GM19193 (cell line): Measurements from ENCODE around the gene PKD1L1.

Experiments used
- POLR2A ChIP-seq: IDR thresholded peaks from 4 replicates; pipeline ENCODE4 v1.6.1; 2011; ENCODE audit not compliant: insufficient read depth, insufficient read length; ENCODE audit errors: extremely low read depth

PKD1L1 gene

DNA sequence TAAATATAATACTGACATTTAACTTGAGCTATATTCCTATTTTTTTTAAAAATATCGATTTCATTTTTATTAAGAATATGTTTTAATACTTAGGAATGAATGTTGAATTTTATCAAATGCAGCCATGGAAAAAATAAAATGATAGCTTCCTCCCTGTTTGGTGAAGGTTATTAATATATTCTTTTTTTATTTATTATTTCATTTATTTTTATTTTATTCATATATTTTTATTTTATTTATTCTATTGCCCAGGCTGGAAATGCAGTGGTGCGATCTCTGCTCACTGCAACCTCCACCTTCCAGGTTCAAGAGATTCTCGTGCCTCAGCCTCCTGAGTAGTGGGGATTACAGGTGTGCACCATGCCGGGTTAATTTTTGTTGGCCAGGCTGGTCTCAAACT is 160.2 kb downstream of the PKD1L1 start:
- TF ChIP-seq POLR2A = no peak

DNA sequence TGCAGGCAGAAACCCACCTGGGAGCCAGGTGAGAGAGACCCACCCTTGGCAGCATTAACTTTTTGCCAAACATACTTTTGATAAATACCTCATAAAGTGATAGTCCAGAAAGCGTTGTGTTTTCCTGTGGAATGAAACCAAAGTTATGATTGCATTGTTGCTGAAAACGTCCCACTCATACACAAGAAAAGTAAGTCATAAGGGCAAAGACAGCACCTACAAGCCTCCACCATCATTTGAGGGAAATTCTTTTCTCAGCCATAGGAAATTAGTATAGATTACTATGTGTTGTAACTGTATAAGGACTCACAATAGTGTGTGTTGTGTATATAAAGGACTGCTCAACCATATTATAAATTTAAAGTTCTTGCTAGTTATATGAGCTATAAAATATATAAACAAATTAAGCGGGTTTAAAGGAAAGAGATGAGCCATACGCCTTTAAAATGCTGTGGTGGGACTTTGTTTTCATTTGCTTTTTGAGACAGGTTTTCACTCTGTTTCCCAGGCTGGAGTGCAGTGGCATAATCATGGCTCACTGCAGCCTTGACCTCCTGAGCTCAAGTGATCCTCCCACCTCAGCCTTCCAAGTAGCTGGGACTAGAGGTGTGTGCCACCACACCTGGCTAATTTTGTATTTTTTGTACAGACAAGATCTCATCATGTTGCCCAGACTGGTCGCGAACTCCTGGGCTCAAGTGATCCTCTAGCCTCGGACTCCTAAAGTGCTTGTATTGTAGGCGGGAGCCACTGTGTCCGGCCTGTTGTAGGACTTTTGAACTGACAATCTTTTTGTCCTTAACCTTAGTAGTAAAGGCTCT is 160.8 kb downstream of the PKD1L1 start:
- TF ChIP-seq POLR2A = no peak

DNA sequence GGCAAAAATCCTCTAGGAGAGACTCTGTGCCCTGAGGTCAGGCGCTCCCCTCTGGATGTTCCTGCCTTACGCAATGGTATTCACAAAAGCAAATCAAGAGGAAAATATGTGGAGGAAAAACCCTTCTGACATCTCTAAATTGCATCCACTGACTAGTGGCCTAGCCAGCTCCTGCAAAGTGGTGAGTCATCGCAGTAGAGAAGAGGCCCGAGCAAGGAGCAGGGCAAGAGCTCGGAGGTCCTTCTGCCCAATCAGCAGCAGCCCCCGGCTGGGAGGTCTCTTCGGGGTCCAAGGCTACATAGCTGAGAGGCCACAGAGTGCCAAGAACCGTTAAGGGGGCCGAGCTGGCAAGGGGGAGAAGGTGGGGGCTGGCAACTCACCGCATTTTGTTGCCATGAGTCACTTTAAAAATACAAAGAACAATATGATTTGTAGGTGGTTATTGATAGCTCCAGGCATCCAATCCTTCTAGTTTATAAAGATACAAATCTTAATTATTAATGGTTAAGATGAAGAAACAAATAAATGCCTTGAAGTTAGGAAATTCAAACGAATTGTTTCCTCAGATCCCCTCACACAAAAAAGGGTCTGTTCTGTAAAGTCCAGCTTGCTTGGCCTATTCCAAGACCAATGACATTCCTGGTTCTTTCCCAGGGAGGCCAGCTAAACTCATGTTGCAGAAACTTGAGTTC is 161.6 kb downstream of the PKD1L1 start:
- TF ChIP-seq POLR2A = no peak

DNA sequence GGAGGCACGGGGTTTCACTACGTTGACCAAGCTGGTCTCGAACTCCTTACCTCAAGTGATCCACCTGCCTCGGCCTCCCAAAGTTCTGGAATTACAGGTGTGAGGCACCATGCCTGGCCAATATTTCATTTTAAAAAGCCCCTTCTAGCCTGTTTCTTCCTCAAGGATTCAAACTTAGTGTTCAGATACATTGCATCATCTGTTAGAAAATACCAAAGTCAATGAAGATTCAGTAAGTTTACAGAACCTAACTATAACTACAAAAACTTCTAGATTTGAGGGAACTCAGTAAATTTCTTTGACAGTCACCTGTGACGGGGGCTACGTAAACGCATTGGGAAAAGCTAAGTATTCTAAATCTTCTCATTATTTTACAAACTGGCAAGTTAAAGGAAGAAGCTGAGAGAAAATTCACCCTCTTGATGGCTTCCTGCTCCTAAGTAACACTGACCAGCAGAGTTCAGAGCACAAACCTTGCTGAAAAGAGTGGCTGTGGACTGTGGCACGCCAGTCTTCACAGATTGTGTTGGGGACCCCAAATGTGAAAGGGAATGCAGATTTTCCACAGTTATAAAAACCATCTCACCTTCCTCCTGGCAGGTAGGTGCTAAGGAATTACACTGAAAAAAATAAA is 162.2 kb downstream of the PKD1L1 start:
- no peak for TF ChIP-seq POLR2A

DNA sequence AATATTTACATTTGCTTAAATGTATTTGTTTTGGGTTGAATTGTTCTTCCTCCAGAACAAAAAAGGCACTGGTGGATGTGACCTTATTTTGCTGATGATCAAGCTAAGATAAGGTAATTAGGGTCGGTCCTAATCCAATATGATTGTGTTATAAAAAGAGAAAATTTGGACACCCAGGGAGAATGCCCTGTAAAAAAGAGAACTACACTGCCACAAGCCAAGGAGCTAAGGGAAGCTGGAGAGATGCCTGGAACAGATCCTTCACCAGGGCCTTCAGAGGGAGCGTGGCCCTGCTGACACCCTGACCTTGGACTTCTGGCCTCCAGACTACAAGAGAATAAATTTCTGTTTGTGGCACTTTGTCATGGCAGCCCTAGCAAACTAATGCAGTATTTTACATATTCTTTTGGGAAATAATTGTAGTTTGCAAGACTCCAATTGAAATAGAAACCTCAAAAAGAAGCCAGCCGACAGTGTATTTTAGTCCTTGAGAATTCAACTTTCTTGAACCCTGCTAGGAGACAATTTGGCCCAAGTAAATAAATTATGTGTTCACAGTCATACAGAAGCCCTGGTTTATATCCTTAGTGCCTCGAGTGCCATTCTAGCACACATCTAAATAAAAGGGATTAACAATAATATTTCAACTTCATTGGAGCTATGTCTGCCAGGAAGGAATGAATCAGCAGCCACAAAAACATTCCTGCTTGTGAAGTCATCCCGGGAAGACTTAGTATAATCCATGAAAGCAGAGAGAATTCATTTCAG is 164.6 kb downstream of the PKD1L1 start:
- TF ChIP-seq POLR2A = no peak

DNA sequence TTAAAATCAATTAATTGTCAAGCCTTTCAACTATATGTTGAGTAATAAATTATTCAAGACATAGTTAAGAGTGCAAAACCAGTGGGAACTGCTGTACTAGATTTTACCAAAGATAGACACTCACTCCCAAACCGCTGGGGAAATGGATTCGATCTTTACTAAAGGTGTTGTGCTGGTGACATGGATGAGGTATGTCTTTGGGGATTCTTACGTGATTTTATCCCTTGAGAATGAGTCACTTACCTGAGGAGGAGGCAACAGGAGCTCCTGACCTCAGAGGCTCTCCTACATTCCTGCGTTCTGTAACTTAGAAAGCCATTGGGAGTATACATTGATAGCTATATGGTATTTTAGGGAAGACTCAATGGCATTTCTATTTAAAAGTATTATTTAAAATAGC is 165.5 kb downstream of the PKD1L1 start:
- TF ChIP-seq POLR2A = no peak

DNA sequence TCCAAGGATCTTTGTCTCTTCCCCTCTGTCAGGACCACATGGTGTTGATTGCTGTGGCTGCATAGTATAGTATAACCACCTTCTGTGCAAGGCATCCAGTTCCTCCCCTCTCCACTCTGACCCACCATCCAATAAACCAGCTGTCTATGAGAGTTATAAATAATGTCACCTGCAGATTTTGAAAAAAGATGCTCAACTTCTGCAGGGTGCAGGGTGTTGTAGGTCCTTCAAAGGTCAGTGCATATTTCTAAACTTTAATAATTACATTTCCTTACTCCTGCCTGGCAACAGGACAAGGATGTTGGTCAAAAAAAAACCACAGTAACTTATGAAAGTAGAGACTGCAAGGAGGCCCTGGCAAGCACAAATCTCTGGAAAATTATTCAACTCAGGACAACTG is 166.2 kb downstream of the PKD1L1 start:
- no peak for TF ChIP-seq POLR2A

DNA sequence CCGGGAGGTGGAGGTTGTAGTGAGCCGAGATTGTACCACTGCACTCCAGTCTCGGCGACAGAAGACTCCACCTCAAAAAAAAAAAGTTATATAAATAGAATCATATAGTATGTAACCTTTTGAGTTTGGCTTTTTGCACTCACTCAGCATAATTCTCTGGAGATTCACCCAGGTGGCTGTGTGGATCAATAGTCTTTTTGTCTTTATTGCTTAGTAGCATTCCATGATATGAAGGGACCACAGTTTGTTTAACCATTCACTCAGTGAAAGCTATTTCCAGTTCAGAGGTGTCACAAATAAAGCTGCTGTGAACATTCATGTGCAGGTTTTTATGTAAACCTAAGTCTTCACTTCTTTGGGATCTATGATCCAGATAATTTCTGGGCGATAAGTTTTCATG is 167.7 kb downstream of the PKD1L1 start:
- no peak for TF ChIP-seq POLR2A

DNA sequence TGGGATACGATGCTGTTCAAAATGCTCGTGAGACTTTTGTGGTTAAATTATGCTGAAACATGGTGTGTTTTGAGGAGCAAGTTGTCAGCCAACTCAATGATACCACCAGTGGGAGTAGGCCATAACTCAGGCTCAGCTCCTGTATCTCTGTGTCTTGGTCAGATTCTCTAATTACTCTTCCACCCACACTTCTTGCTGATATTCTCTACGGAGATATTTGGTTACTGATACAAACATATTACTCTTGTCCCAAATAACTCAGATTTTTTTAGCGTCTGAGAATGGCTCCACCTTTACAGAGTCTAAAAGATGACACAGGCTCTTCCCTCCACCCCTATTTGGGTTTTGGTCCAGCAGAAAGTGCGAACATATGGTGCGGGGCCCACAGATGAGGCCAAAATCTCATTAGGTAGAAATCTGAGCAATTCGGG is 168.9 kb downstream of the PKD1L1 start:
- no peak for TF ChIP-seq POLR2A

DNA sequence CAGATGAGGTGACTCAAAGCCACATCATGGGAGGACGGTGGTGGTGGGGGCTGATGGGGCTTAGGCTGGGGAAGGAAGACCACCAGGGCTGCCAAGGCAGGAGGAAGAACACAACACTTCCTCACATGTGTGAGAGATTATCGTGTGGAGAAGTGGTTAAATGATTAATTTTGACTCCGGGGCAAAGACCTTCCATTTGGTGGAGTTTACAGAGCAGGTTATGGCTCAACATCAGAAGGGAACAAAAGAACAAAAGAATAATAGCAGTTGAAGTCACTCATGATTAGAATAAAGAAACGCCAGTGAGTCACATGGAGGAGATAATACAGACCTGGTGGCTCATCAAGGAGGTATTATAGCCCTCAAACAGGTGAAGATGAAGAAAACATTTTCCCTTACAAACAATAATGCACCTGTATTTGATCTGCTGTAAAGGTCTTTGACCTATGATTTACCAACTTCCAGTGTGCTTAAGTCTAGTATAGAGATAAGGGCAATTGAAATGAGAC is 170.1 kb downstream of the PKD1L1 start:
- no peak for TF ChIP-seq POLR2A

DNA sequence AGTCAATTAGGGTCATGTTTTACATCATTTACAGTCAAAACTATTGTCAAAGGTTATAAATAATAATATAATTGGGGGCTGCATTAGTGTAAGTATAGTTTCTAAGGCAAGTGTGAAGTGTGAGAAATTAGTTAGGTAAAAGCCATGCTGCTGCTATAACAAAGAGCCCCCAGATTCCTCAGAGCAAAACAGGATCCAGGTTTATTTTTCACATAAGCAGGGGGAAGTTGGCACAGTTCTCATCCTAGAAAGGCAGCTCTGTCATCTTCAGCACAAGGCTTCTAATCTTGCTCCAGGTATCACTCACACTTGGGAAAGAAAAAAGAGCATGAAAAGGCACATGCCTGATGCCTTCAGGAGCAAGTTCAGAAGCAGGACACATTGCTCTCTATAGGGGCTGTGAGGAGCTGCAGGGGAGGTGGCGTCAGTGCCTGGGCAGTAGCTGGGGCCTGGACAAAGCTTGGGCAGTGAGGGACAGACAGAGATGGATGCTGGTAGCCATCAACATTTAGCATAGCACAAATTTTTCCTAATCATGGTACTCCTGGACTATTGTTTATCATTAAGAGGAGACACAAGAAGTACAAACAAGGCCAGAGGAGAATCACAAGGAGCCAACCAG is 170.6 kb downstream of the PKD1L1 start:
- TF ChIP-seq POLR2A = no peak

DNA sequence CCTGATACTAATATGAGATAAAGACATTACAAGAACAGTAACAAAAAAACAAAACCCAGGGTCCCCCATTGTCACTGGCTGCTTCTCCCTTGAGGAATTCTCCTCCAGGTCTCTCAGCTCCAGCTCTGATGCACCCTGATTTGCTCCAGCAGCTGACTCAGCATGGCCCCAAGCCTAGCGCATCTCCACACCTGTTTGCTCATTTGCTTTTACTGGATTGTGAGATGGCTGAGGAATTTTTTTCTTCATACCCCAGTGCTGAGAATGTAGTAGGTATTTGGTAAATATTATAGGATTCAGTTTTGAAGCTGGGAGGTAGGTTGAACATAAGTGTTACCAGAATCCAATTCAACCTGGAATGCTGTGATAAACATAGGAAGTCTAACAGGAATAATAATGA is 171.9 kb downstream of the PKD1L1 start:
- TF ChIP-seq POLR2A = no peak

DNA sequence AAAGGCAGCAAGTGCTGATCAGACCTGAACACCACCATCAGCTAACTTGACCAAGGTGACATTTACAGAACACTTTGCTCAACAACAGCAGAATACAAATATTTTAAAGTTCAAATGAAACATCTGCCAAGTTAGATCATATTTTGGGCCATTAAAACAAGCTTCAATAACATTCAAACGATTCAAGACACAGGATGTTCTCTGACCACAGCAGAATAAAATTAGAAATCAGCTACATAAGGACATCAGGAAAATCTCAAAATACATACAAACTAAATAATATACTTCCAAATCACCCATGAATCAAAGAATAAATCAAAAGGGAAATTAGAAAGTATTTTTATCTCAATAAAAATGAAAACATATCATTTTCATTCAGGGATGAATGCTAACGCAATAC is 173.0 kb downstream of the PKD1L1 start:
- TF ChIP-seq POLR2A = no peak

DNA sequence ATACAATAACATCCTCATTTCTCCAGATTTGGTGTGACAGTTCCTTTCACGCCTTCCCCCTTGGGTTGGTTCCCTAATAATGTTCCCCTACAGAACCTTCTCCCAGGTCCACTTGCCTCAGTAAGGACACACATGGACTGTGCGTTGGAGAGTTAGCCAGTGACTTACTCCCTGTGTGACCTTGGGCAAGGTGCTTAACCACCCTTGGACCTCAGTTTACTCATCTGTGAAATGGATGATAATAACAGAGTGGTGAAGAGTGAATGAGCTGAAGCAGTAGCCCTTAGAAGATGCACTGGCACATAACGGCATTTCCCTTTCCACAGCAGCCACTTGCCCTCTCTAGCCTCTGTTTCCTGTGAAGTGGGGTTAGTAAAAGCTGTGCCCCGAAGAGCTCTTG is 175.8 kb downstream of the PKD1L1 start:
- no peak for TF ChIP-seq POLR2A
